NB4 (cell line): ENCODE data around the gene CADM1.

Experiments
- DNase-seq: peaks from one replicate; pipeline ENCODE4 v3.0.0; 2010; ENCODE audit warnings: low read depth
- H3K4me3 ChIP-seq: one replicate; pipeline ENCODE4 v1.5.1; 2011; ENCODE audit warnings: mild to moderate bottlenecking, low read depth, low read length, moderate library complexity
- MYC ChIP-seq: IDR thresholded peaks from 2 replicates; pipeline ENCODE4 v1.6.1; 2011; ENCODE audit warnings: low read depth, low read length
- POLR2A ChIP-seq: IDR thresholded peaks from 2 replicates; pipeline ENCODE4 v1.6.1; 2011; ENCODE audit warnings: mild to moderate bottlenecking; ENCODE audit not compliant: insufficient read length; ENCODE audit errors: extremely low read depth
- TF ChIP-seq, protein P1 (sequence below): IDR thresholded peaks from one replicate; pipeline ENCODE4 v1.5.1; 2012; ENCODE audit warnings: low read depth, low read length
- TF ChIP-seq, protein P2 (sequence below): IDR thresholded peaks from 2 replicates; pipeline ENCODE4 v1.6.1; 2011; ENCODE audit warnings: low read depth, low read length

CADM1 gene

DNA sequence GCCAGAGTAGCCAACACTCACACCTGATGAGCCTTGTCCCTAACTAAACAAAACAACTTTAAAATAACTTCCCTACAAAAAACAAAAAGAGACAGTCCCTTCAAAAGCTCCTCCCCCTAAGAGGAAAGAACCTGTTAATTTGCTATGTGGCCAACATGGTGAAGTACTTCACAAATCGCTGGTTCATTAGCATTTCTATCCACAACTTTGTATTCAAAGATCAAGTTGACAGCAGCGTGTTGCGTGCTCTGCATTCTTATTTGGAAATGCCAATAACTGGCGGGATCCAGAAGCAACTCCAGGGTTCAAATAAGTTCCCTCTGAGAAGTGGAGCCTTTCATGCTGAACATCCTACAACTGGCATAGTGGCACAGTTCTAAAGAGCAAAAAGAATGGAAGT lies 48.6 kb downstream of the CADM1 start:
- no peak for TF ChIP-seq POLR2A
- TF ChIP-seq, protein P1, sequence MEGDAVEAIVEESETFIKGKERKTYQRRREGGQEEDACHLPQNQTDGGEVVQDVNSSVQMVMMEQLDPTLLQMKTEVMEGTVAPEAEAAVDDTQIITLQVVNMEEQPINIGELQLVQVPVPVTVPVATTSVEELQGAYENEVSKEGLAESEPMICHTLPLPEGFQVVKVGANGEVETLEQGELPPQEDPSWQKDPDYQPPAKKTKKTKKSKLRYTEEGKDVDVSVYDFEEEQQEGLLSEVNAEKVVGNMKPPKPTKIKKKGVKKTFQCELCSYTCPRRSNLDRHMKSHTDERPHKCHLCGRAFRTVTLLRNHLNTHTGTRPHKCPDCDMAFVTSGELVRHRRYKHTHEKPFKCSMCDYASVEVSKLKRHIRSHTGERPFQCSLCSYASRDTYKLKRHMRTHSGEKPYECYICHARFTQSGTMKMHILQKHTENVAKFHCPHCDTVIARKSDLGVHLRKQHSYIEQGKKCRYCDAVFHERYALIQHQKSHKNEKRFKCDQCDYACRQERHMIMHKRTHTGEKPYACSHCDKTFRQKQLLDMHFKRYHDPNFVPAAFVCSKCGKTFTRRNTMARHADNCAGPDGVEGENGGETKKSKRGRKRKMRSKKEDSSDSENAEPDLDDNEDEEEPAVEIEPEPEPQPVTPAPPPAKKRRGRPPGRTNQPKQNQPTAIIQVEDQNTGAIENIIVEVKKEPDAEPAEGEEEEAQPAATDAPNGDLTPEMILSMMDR = no peak
- TF ChIP-seq MYC = no peak
- TF ChIP-seq, protein P2, sequence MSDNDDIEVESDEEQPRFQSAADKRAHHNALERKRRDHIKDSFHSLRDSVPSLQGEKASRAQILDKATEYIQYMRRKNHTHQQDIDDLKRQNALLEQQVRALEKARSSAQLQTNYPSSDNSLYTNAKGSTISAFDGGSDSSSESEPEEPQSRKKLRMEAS = no peak
- no peak for DNase-seq
- no peak overlapping the region for H3K4me3 ChIP-seq

DNA sequence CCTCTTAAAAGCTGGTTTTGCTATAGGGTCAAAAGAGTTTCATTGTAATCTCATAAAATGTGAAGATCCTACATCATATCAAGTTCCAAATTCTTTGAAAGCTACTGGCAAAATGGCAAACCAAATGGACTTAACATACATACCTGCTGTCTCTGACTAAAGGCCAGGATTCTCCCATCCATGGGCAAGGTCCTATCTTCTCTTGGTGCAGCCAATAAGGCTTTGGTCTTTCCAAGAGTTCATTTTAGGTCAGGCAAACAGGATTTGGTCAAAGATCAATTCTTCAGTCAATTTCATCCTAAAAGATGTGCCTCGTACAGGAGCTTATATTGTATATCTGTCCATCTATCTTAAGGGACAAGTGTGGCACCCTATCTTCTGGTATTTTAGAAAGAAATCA lies 49.7 kb downstream of the CADM1 start:
- no peak overlapping the region for H3K4me3 ChIP-seq
- TF ChIP-seq POLR2A = no peak
- TF ChIP-seq, protein P1 = no peak
- TF ChIP-seq MYC = no peak
- TF ChIP-seq, protein P2 = no peak
- no peak for DNase-seq

DNA sequence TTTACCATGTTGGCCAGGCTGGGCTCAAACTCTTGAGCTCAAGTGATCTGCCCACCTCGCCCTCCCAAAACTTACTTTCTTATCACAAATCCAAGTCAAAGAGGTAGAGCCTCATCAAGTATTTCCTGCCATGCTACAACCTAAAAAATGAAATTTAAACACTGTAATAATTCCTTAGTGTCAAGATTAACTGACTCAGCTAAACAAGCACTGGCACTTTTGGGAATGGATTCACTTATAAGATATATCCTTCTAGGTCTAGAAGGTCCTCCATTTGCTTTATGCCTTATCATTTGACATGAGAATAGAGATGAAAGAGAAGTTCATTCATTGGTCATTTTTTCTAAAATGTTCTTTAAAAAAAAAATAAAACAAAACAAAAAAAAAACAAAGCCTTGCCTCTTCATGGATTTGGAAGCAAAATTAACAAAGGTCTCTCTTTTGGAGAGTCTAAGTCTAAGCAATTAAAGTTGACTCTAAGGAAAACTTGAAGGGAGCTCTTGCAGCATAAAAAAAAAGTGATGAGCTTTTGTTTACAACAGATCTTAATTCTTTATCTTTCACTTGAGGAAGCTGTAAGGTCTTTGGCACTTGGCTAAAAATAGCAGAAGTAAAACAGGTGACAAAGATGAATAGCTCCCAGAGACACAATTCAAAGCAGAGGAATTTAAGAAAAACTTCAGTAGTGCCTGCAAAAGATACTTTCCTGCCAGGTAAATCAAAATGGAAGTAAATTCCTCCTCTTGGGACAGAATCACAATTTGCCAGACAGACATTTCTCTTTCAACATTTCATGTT lies 50.3 kb downstream of the CADM1 start:
- TF ChIP-seq, protein P2 = no peak
- TF ChIP-seq MYC (no peak), POLR2A (no peak)
- TF ChIP-seq, protein P1 = no peak
- no peak overlapping the region for H3K4me3 ChIP-seq
- no peak for DNase-seq

DNA sequence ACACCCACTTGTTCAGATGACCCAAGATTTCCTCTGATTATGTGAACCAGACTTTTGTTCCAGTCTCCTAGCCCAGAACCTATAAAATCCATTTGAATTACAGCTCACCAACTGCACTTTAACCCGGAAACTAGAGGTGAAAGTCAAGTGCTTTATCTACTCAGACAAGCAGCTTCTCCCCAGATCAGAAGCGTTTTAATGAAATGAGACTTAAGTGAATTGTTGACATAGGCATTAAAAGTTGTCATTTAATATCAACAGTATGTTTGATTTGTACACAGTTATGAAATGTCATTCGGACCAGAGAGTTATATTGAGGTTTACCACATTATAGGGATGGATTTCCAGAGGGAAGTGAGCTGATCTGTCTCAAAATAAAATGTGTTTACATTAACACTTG lies 52.0 kb downstream of the CADM1 start:
- H3K4me3 ChIP-seq = no peak overlapping the region
- no peak for DNase-seq
- TF ChIP-seq, protein P1 = no peak
- TF ChIP-seq MYC (no peak), POLR2A (no peak)
- TF ChIP-seq, protein P2 = no peak

DNA sequence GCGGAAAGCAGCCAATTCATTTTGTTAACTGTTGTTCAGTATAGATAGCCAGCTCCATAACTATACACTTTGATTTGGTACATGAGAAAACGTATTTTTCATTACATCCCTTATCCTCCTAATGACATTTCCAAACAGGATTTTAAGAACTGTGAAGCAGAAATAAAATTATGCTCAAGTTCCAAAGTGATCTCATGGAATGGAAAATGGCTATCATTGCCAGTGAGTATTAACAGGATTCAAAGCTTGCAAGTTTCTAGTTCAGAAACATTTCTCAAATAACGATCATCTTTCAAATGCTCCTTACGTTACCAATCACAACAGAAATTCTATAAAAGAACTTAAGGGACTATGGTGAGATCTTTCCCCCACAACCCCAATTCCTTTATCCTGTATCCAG lies 53.7 kb downstream of the CADM1 start:
- TF ChIP-seq, protein P2 = no peak
- TF ChIP-seq, protein P1 = no peak
- no peak for TF ChIP-seq POLR2A
- no peak for DNase-seq
- no peak overlapping the region for H3K4me3 ChIP-seq
